C4-2B (cell line): ENCODE measurements around the gene EXOC6B.

Experiments
- ZFX ChIP-seq: fragments of 450-650 bp; IDR thresholded peaks from 2 replicates; pipeline ENCODE4 v1.6.1; 2017
- TF ChIP-seq, protein P1 (sequence below): fragments of 450-650 bp; conservative IDR thresholded peaks from 2 replicates; pipeline ENCODE4 v1.5.1; 2017; ENCODE audit warnings: mild to moderate bottlenecking

DNA sequence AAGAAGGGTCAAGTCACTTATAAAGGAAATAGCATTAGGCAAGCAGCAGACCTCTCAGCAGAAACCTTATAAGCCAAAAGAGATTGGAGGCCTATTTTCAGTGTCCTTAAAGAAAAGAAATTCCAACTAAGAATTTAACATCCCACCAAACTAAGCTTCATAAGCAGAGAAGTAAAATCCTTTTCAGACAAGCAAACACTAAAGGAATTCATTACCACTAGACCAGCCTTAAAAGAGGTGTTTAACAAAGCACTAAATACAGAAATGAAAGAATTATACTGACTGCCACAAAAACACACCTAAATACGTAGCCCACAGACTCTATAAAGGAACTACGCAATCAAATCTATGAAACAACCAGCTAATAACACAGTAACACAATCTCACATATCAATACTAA, 160.4 kb downstream of the EXOC6B start:
- TF ChIP-seq, protein P1, sequence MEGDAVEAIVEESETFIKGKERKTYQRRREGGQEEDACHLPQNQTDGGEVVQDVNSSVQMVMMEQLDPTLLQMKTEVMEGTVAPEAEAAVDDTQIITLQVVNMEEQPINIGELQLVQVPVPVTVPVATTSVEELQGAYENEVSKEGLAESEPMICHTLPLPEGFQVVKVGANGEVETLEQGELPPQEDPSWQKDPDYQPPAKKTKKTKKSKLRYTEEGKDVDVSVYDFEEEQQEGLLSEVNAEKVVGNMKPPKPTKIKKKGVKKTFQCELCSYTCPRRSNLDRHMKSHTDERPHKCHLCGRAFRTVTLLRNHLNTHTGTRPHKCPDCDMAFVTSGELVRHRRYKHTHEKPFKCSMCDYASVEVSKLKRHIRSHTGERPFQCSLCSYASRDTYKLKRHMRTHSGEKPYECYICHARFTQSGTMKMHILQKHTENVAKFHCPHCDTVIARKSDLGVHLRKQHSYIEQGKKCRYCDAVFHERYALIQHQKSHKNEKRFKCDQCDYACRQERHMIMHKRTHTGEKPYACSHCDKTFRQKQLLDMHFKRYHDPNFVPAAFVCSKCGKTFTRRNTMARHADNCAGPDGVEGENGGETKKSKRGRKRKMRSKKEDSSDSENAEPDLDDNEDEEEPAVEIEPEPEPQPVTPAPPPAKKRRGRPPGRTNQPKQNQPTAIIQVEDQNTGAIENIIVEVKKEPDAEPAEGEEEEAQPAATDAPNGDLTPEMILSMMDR: no peak
- no peak for TF ChIP-seq ZFX
